SK-N-MC (cell line): Measurements from ENCODE around the gene RECQL.

Experiments
- EZH2 ChIP-seq: fragments of 200-600 bp; sonication (generic); IDR thresholded peaks from one replicate; pipeline ENCODE4 v1.6.1; 2017; ENCODE audit warnings: antibody characterized with exemption
- FOXP2 ChIP-seq: optimal IDR thresholded peaks from 2 replicates; pipeline ENCODE3; 2011; ENCODE audit warnings: mild to moderate bottlenecking, moderate library complexity; ENCODE audit not compliant: insufficient read depth; ENCODE audit errors: extremely low read length, control extremely low read depth
- POLR2AphosphoS5 ChIP-seq: IDR thresholded peaks from 2 replicates; pipeline ENCODE4 v1.6.1; 2012; ENCODE audit warnings: mild to moderate bottlenecking, low read depth, low read length, borderline replicate concordance

- TF ChIP-seq EZH2 (no peak), POLR2AphosphoS5 (no peak), FOXP2 (no peak)
Observed at GRCh38 chr12:21459474-21459873, 42.0 kb downstream of the RECQL start.
